BJ (cell line): Measurements from ENCODE around the gene STRBP. TPM values are rescaled to one million over a fixed set of nuclear protein-coding genes. Genes with fewer than 3 reads are reported as not detected.

Experiments
- CTCF ChIA-PET: fragments of 350-600 bp; formaldehyde crosslinking; extraction: SDS; loops from one replicate; lab custom pipeline; 2021; ENCODE audit warnings: antibody characterized with exemption, inconsistent platforms; lab: Yijun Ruan, JAX
- POLR2A ChIA-PET: fragments of 300-600 bp; sonication (Branson Sonifier 250); formaldehyde crosslinking; extraction: SDS; loops from one replicate; lab custom pipeline; 2021; ENCODE audit warnings: antibody characterized with exemption; lab: Charles Lee
- DNase-seq: peaks from one replicate; pipeline ENCODE4 v3.0.0-alpha.2; 2011; ENCODE audit warnings: low read depth
- H3K27me3 ChIP-seq: 2 replicates; pipeline ENCODE4 v1.6.0; 2011; ENCODE audit warnings: low read length; ENCODE audit not compliant: control insufficient read depth, insufficient read depth
- H3K36me3 ChIP-seq: 2 replicates; pipeline ENCODE4 v1.5.1; 2011; ENCODE audit warnings: low read length; ENCODE audit not compliant: control insufficient read depth, insufficient read depth
- H3K4me3 ChIP-seq: 2 replicates; pipeline ENCODE4 v1.5.1; 2011; ENCODE audit warnings: low read depth, mild to moderate bottlenecking, control low read depth, low read length
- CTCF ChIP-seq: IDR thresholded peaks from 2 replicates; pipeline ENCODE4 v1.5.1; 2011; ENCODE audit warnings: low read depth, mild to moderate bottlenecking, control low read depth, inconsistent platforms, low read length, moderate library complexity; ENCODE audit not compliant: insufficient read depth
- polyA plus RNA-seq: library from polyadenylated mRNA; depleted of rRNA; stranded (reverse); fragments of >200 nt; gene quantifications from 2 replicates; pipeline ENCODE4 v1.2.3, GENCODE V29; 2011

Gene STRBP
- polyA plus RNA-seq, 1 experiment: 1.1 TPM

- no peak for DNase-seq
- no peaks in the 10 kb centered on the region; the same call in 1 of the 2 replicates for H3K27me3 ChIP-seq
- H3K4me3 ChIP-seq: no peak overlapping the region
- POLR2A ChIA-PET: no interaction called here
- no peak for TF ChIP-seq CTCF
- CTCF ChIA-PET: no interaction called here
- no peaks in the 10 kb centered on the region for H3K36me3 ChIP-seq
Measured at GRCh38 chr9:123311250-123311752, 42.9 kb upstream of the STRBP start.

- no peak overlapping the region for H3K4me3 ChIP-seq
Measured at GRCh38 chr9:123310551-123311249, 42.3 kb upstream of the STRBP start.

GRCh38 chr9:123309611-123310010 is 41.2 kb upstream of the STRBP start:
- Histone ChIP-seq H3K36me3 (no peaks in the 10 kb centered on the region), H3K4me3 (no peak overlapping the region), H3K27me3 (no peaks in the 10 kb centered on the region)
- no peak for DNase-seq
- ChIA-PET POLR2A (no interaction called here), CTCF (no interaction called here)
- no peak for TF ChIP-seq CTCF

More at GRCh38 chr9:123310551-123311249, 42.3 kb upstream of the STRBP start:
- TF ChIP-seq CTCF: no peak
- ChIA-PET CTCF (no interaction called here), POLR2A (no interaction called here)
- Histone ChIP-seq H3K27me3 (no peaks in the 10 kb centered on the region), H3K36me3 (no peaks in the 10 kb centered on the region)
- DNase-seq: no peak

GRCh38 chr9:123305879-123306278 is 37.5 kb upstream of the STRBP start:
- ChIA-PET POLR2A (no interaction called here), CTCF (no interaction called here)
- DNase-seq: no peak
- Histone ChIP-seq H3K27me3 (no peaks in the 10 kb centered on the region), H3K36me3 (no peaks in the 10 kb centered on the region), H3K4me3 (no peak overlapping the region)
- TF ChIP-seq CTCF: no peak

- Histone ChIP-seq H3K4me3 (no peak overlapping the region), H3K27me3 (0 out of 2 replicates have a peak, but pooled peaks cover 2% of the 10 kb centered on the region), H3K36me3 (no peaks in the 10 kb centered on the region)
- no peak for DNase-seq
- TF ChIP-seq CTCF: no peak
- POLR2A ChIA-PET: no interaction called here
- CTCF ChIA-PET: no interaction called here
Measured at GRCh38 chr9:123304340-123304691, 35.9 kb upstream of the STRBP start.
